H1 (cell line): ENCODE data around the gene BTBD7.

Experiments used
- CBX8 ChIP-seq: fragments of 300-800, 300-1000 bp; sonication (generic); IDR thresholded peaks from 2 replicates; pipeline ENCODE4 v1.7.1; 2016; ENCODE audit warnings: low read depth, low read length, borderline replicate concordance
- EP300 ChIP-seq, 2 experiments: IDR thresholded peaks; 1 replicate in 1 of 2; 2 replicates in 1 of 2; pipeline ENCODE4 v1.6.1; 2011 to 2012; ENCODE audit warnings: low read depth in 2 of 2, low read length in 2 of 2, mild to moderate bottlenecking in 2 of 2, borderline replicate concordance in 1 of 2, inconsistent platforms in 1 of 2, moderate library complexity in 1 of 2
- EZH2 ChIP-seq: fragments of 200-600 bp; sonication (generic); IDR thresholded peaks from 2 replicates; pipeline ENCODE4 v1.7.1; 2012; ENCODE audit warnings: low read depth, mild to moderate bottlenecking, moderate library complexity, low read length, inconsistent platforms; ENCODE audit not compliant: severe bottlenecking
- KDM1A ChIP-seq: fragments of 200-600, 300-600 bp; sonication (generic); IDR thresholded peaks from 2 replicates; pipeline ENCODE4 v1.7.1; 2016; ENCODE audit warnings: mild to moderate bottlenecking, low read length, borderline replicate concordance
- POLR2AphosphoS5 ChIP-seq: IDR thresholded peaks from 2 replicates; pipeline ENCODE4 v1.6.1; 2011; ENCODE audit warnings: low read depth, low read length
- SP2 ChIP-seq: IDR thresholded peaks from 2 replicates; pipeline ENCODE4 v1.6.1; 2012; ENCODE audit warnings: mild to moderate bottlenecking, low read length, inconsistent platforms
- TBP ChIP-seq: IDR thresholded peaks from 2 replicates; pipeline ENCODE4 v1.6.1; 2011; ENCODE audit warnings: low read depth, low read length, improper control_type of control experiment
- YY1 ChIP-seq: IDR thresholded peaks from 2 replicates; pipeline ENCODE4 v1.6.1; 2011; ENCODE audit warnings: low read depth, mild to moderate bottlenecking, low read length
- ZNF274 ChIP-seq: IDR thresholded peaks from 2 replicates; pipeline ENCODE4 v1.7.0; 2012; ENCODE audit warnings: low read length, borderline replicate concordance; ENCODE audit errors: extremely low read depth
- TF ChIP-seq, protein P1 (sequence below), 3 experiments: IDR thresholded peaks; 1 replicate in 2 of 3; 2 replicates in 1 of 3; pipeline versions ENCODE4 v1.5.1 to v1.6.1; 2011; ENCODE audit warnings: low read length in 3 of 3, mild to moderate bottlenecking in 3 of 3, inconsistent platforms in 2 of 3, low read depth in 1 of 3, moderate library complexity in 1 of 3; ENCODE audit not compliant: insufficient read depth in 1 of 3; ENCODE audit errors: control extremely low read depth in 1 of 3
- TF ChIP-seq, protein P2 (sequence below): IDR thresholded peaks from 2 replicates; pipeline ENCODE4 v1.6.1; 2012; ENCODE audit warnings: low read length, inconsistent platforms

DNA sequence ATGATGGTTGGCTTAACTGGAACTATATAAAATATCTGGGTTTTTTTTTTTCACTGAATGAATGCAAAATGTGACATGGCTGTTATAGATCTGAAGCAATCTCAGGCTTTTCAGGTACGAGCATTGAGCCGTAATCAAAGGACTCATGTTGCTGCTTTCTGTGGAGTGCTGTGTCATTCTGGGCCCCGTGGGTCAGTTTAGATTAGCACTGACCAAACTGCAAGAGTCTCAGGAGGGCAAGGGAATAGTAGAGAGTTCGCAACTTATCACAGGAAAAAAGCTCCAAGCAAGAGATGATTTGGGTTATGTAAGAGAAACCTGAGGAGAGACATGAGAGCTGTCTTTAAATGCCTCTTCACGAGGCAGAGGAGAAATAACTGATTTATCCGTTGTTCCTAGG, 66.7 kb downstream of the BTBD7 start:
- TF ChIP-seq, protein P1, sequence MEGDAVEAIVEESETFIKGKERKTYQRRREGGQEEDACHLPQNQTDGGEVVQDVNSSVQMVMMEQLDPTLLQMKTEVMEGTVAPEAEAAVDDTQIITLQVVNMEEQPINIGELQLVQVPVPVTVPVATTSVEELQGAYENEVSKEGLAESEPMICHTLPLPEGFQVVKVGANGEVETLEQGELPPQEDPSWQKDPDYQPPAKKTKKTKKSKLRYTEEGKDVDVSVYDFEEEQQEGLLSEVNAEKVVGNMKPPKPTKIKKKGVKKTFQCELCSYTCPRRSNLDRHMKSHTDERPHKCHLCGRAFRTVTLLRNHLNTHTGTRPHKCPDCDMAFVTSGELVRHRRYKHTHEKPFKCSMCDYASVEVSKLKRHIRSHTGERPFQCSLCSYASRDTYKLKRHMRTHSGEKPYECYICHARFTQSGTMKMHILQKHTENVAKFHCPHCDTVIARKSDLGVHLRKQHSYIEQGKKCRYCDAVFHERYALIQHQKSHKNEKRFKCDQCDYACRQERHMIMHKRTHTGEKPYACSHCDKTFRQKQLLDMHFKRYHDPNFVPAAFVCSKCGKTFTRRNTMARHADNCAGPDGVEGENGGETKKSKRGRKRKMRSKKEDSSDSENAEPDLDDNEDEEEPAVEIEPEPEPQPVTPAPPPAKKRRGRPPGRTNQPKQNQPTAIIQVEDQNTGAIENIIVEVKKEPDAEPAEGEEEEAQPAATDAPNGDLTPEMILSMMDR (IDR thresholded peaks at IDR 0.05; ENCODE audit: control extremely low read depth in 1 of 3, insufficient read depth in 1 of 3, low read depth in 1 of 3, low read length in 3 of 3), result no peak
- TF ChIP-seq CBX8 (no peak), ZNF274 (no peak), POLR2AphosphoS5 (no peak), TBP (no peak), EP300 (IDR thresholded peaks at IDR 0.05; ENCODE audit: borderline replicate concordance in 1 of 2, low read depth in 2 of 2, low read length in 2 of 2) (no peak), KDM1A (no peak), YY1 (no peak), SP2 (no peak), EZH2 (no peak)
- TF ChIP-seq, protein P2, sequence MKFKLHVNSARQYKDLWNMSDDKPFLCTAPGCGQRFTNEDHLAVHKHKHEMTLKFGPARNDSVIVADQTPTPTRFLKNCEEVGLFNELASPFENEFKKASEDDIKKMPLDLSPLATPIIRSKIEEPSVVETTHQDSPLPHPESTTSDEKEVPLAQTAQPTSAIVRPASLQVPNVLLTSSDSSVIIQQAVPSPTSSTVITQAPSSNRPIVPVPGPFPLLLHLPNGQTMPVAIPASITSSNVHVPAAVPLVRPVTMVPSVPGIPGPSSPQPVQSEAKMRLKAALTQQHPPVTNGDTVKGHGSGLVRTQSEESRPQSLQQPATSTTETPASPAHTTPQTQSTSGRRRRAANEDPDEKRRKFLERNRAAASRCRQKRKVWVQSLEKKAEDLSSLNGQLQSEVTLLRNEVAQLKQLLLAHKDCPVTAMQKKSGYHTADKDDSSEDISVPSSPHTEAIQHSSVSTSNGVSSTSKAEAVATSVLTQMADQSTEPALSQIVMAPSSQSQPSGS, result no peak
